ENCODE measurements around the gene PPARA.

DNA sequence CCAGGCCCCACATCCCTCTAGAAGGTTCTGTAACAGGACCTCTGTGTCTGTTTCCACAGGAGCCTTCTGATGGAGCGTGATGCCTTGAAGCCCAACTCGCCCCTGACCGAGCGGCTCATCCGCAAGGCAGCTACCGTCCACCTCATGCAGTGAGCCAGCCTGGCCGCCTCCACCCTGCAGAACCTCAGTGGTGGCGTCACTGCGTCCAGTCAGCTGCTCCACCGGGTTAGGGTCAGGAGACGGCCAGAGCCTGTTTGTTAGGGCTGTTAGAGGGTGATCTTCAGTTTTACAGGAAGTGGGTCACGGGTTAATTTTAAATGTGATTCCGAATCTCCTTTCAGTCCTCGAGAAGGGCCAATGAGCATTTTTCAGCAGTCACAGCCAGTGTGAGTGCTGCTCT is 142.4 kb downstream of the PPARA start:
- TF ChIP-seq POLR2A (IDR thresholded peaks at IDR 0.05; ENCODE audit: borderline replicate concordance, extremely low read depth, insufficient read depth, insufficient read length) (no peak), SP1 (IDR thresholded peaks at IDR 0.05; ENCODE audit: low read depth) (no peak), YY1 (IDR thresholded peaks at IDR 0.05; ENCODE audit: extremely low read depth, insufficient replicate concordance, low read depth, low read length) (no peak), POLR2AphosphoS5 (IDR thresholded peaks at IDR 0.05; ENCODE audit: low read depth, low read length) (no peak), EZH2phosphoT487 (IDR thresholded peaks at IDR 0.05; ENCODE audit: borderline replicate concordance) (no peak), RAD21 (IDR thresholded peaks at IDR 0.05; ENCODE audit: low read depth) (no peak)
- TF ChIP-seq, protein P1, sequence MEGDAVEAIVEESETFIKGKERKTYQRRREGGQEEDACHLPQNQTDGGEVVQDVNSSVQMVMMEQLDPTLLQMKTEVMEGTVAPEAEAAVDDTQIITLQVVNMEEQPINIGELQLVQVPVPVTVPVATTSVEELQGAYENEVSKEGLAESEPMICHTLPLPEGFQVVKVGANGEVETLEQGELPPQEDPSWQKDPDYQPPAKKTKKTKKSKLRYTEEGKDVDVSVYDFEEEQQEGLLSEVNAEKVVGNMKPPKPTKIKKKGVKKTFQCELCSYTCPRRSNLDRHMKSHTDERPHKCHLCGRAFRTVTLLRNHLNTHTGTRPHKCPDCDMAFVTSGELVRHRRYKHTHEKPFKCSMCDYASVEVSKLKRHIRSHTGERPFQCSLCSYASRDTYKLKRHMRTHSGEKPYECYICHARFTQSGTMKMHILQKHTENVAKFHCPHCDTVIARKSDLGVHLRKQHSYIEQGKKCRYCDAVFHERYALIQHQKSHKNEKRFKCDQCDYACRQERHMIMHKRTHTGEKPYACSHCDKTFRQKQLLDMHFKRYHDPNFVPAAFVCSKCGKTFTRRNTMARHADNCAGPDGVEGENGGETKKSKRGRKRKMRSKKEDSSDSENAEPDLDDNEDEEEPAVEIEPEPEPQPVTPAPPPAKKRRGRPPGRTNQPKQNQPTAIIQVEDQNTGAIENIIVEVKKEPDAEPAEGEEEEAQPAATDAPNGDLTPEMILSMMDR (IDR thresholded peaks at IDR 0.05 in 2 of 3, conservative IDR thresholded peaks at IDR 0.05 in 1 of 3; ENCODE audit: borderline replicate concordance in 1 of 3, insufficient read depth in 1 of 3, low read depth in 2 of 3, low read length in 2 of 3): no peak
- TF ChIP-seq, protein P2, sequence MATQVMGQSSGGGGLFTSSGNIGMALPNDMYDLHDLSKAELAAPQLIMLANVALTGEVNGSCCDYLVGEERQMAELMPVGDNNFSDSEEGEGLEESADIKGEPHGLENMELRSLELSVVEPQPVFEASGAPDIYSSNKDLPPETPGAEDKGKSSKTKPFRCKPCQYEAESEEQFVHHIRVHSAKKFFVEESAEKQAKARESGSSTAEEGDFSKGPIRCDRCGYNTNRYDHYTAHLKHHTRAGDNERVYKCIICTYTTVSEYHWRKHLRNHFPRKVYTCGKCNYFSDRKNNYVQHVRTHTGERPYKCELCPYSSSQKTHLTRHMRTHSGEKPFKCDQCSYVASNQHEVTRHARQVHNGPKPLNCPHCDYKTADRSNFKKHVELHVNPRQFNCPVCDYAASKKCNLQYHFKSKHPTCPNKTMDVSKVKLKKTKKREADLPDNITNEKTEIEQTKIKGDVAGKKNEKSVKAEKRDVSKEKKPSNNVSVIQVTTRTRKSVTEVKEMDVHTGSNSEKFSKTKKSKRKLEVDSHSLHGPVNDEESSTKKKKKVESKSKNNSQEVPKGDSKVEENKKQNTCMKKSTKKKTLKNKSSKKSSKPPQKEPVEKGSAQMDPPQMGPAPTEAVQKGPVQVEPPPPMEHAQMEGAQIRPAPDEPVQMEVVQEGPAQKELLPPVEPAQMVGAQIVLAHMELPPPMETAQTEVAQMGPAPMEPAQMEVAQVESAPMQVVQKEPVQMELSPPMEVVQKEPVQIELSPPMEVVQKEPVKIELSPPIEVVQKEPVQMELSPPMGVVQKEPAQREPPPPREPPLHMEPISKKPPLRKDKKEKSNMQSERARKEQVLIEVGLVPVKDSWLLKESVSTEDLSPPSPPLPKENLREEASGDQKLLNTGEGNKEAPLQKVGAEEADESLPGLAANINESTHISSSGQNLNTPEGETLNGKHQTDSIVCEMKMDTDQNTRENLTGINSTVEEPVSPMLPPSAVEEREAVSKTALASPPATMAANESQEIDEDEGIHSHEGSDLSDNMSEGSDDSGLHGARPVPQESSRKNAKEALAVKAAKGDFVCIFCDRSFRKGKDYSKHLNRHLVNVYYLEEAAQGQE (IDR thresholded peaks at IDR 0.05; ENCODE audit: low read depth): no peak
